Measurements from ENCODE around the gene WNK1.
"Not testable (repeated sequence)": the region's sequence is repeated elsewhere in the genome, so short reads cannot be mapped to it uniquely, and the experiment has no call there.

Gene WNK1

DNA sequence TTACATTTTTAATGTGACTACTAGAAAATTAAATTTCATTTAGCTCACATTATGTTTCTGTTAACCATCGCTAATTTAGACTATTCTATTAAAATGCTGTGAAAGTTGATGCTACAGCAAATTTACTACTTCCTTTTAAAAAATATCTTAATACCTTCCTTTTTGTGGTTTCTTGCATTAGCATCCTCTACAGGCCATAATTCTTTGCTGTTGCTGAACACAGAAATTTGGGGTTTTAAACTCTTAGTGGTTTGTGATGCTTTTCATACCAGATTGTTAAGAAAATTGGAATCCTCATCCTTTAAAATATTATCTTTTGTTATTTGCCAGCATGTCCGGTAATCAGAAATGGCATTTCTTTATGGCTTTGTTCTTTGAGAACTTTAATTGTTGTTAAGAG is 18.1 kb downstream of the WNK1 start:
- H3K9ac ChIP-seq (ENCODE audit: low read depth, low read length), result no peak overlapping the region
- no peak overlapping the region for H3K4me2 ChIP-seq (ENCODE audit: low read length)
- no peaks in the 10 kb centered on the region for H3K27me3 ChIP-seq (ENCODE audit: control insufficient read depth, insufficient read depth, low read length)
- H3K4me1 ChIP-seq (ENCODE audit: control insufficient read depth, insufficient read depth, low read length), result peaks cover 9% of the 10 kb centered on the region
- H3K9me3 ChIP-seq (replicated peaks; ENCODE audit: low read length), result no peaks in the 10 kb centered on the region
- no peaks in the 10 kb centered on the region for H3K36me3 ChIP-seq (ENCODE audit: insufficient read depth, low read length)
- H3K4me3 ChIP-seq (ENCODE audit: low read length), result no peak overlapping the region

DNA sequence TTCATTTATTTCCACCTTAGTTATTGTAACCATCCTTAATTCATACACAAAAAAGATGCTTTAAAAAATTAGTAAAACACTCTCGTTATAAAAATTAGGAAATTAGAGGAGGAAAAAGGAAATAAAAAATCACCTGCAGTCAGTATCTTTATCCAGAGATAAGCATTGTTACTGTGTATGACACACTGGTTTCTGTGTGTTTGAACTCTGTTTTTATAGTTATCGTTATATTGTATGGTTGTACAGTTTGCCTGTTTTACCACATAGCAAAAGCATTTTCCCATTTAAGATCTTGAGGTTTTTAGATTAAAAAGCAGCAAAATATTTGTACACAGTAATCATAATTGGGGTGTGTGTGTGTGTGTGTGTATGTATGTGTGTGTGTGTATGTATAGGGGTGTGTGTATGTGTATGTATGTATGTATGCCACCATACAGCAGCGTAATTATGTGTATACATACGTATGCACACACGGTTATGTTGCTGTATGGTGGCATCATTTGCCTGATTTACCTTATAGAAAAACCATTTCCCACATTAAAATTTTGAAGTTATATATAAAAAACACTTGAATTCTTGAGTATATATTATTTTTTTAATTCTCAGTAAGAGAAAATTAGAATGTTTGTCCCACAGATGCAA is 19.8 kb downstream of the WNK1 start:
- Histone ChIP-seq H3K4me2 (ENCODE audit: low read length) (no peak overlapping the region), H3K36me3 (ENCODE audit: insufficient read depth, low read length) (no peaks in the 10 kb centered on the region), H3K27me3 (ENCODE audit: control insufficient read depth, insufficient read depth, low read length) (no peaks in the 10 kb centered on the region), H3K4me3 (ENCODE audit: low read length) (no peak overlapping the region), H3K4me1 (ENCODE audit: control insufficient read depth, insufficient read depth, low read length) (peaks cover 9% of the 10 kb centered on the region), H3K9ac (ENCODE audit: low read depth, low read length) (no peak overlapping the region), H3K9me3 (replicated peaks; ENCODE audit: low read length) (no peaks in the 10 kb centered on the region)

DNA sequence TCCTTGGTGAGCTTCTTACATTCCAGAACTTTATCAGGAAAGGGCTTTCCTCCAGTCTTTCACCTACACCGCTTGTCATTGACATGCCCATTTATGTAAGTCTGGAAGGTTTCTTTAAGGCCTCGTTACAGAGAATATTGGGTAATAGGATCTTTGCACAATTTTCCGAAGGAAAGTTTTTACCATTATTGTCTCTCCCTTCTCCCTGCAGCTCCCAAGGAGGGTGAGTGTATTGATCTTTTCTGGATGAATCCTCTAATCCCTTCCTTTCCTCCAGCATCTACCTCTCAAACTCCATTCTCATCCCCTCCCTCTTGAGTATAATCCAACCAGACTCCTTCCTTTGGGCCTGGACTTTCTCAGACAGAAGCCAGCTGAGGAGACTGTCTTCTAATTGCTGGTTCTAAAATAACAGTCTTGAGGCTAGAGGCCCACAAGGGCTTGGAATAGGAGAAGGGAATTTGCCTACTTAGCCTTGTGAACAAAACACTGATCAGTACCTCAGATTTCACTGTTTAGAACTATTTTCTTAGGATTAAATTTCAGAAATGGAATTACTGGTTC is 21.8 kb downstream of the WNK1 start:
- Histone ChIP-seq H3K4me1 (ENCODE audit: control insufficient read depth, insufficient read depth, low read length) (peaks cover 13% of the 10 kb centered on the region), H3K9me3 (replicated peaks; ENCODE audit: low read length) (no peaks in the 10 kb centered on the region), H3K4me3 (ENCODE audit: low read length) (no peak overlapping the region), H3K9ac (ENCODE audit: low read depth, low read length) (no peak overlapping the region), H3K4me2 (ENCODE audit: low read length) (peak overlapping the region; percentile 31), H3K27me3 (ENCODE audit: control insufficient read depth, insufficient read depth, low read length) (no peaks in the 10 kb centered on the region), H3K36me3 (ENCODE audit: insufficient read depth, low read length) (no peaks in the 10 kb centered on the region)

DNA sequence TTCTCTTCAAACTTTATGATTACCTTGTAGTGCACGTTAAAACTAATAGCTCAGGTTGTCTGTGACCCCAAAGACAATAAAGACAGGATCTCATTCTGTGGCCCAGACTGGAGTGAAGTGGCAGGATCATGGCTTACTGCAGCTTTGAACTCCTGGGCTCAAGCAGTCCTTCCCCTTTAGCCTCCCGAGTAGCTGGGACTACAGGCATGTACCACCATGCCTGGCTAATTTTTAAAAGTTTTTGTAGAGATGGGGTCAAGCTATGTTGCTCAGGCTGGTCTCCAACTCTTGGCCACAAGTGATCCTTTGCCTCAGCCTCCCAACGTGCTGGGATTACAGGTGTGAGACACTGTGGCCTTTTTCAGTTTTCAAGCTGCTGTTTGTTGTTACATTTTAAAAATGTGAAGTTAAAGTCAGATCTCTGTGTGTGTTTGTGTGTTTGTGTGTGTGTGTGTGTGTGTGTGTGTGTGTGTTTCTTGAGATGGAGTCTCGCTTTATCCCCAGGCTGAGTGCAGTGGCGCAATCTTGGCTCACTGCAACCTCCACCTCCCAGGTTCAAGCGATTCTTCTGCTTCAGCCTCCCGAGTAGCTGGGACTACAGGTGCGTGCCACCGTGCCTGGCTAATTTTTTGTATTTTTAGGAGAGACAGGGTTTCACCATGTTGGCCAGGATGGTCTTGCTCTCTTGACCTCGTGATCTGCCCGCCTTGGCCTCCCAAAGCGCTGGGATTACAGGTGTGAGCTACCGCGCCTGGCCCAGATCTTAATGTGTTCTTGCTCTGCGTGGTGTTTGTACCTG is 23.8 kb downstream of the WNK1 start:
- H3K27me3 ChIP-seq (ENCODE audit: control insufficient read depth, insufficient read depth, low read length); H3K9me3 ChIP-seq (replicated peaks; ENCODE audit: low read length); H3K4me3 ChIP-seq (ENCODE audit: low read length); H3K36me3 ChIP-seq (ENCODE audit: insufficient read depth, low read length); H3K9ac ChIP-seq (ENCODE audit: low read depth, low read length); H3K4me2 ChIP-seq (ENCODE audit: low read length): not testable (repeated sequence)
- peaks cover 34% of the 10 kb centered on the region for H3K4me1 ChIP-seq (ENCODE audit: control insufficient read depth, insufficient read depth, low read length)

GRCh38 chr12:776772-777373 is 24.5 kb downstream of the WNK1 start:
- H3K36me3 ChIP-seq (ENCODE audit: insufficient read depth, low read length); H3K9me3 ChIP-seq (replicated peaks; ENCODE audit: low read length); H3K9ac ChIP-seq (ENCODE audit: low read depth, low read length); H3K27me3 ChIP-seq (ENCODE audit: control insufficient read depth, insufficient read depth, low read length); H3K4me3 ChIP-seq (ENCODE audit: low read length); H3K4me2 ChIP-seq (ENCODE audit: low read length): not testable (repeated sequence)
- H3K4me1 ChIP-seq (ENCODE audit: control insufficient read depth, insufficient read depth, low read length), result peaks cover 35% of the 10 kb centered on the region

- no peaks in the 10 kb centered on the region for H3K27me3 ChIP-seq (ENCODE audit: control insufficient read depth, insufficient read depth, low read length)
- no peak overlapping the region for H3K9ac ChIP-seq (ENCODE audit: low read depth, low read length)
- no peak overlapping the region for H3K4me3 ChIP-seq (ENCODE audit: low read length)
- H3K36me3 ChIP-seq (ENCODE audit: insufficient read depth, low read length), result no peaks in the 10 kb centered on the region
- no peaks in the 10 kb centered on the region for H3K9me3 ChIP-seq (replicated peaks; ENCODE audit: low read length)
- H3K4me2 ChIP-seq (ENCODE audit: low read length), result no peak overlapping the region
- H3K4me1 ChIP-seq (ENCODE audit: control insufficient read depth, insufficient read depth, low read length), result peaks cover 35% of the 10 kb centered on the region
Measured at GRCh38 chr12:777550-778047, 25.2 kb downstream of the WNK1 start.

DNA sequence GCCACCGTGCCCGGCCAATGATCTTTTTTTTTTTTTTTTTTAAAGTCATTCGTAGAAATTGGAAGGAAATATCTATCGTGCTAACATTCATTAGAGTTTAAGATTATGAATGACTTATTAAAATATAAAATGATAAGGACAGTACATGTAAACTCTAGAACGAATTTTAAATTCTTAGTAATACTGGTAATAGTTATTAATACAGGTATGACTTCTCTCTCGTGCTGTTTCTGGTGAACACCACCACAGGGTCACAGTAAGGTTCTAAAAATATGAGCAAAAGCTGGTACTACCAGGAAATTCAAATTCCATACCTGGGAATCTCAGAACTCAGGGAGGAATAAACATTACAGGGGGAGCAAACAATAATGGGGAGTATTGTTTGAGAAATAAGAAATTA is 26.2 kb downstream of the WNK1 start:
- H3K4me2 ChIP-seq (ENCODE audit: low read length), result peak overlapping the region; percentile 71
- no peaks in the 10 kb centered on the region for H3K27me3 ChIP-seq (ENCODE audit: control insufficient read depth, insufficient read depth, low read length)
- H3K9me3 ChIP-seq (replicated peaks; ENCODE audit: low read length), result no peaks in the 10 kb centered on the region
- H3K9ac ChIP-seq (ENCODE audit: low read depth, low read length), result no peak overlapping the region
- H3K4me3 ChIP-seq (ENCODE audit: low read length), result no peak overlapping the region
- peaks cover 35% of the 10 kb centered on the region for H3K4me1 ChIP-seq (ENCODE audit: control insufficient read depth, insufficient read depth, low read length)
- no peaks in the 10 kb centered on the region for H3K36me3 ChIP-seq (ENCODE audit: insufficient read depth, low read length)

DNA sequence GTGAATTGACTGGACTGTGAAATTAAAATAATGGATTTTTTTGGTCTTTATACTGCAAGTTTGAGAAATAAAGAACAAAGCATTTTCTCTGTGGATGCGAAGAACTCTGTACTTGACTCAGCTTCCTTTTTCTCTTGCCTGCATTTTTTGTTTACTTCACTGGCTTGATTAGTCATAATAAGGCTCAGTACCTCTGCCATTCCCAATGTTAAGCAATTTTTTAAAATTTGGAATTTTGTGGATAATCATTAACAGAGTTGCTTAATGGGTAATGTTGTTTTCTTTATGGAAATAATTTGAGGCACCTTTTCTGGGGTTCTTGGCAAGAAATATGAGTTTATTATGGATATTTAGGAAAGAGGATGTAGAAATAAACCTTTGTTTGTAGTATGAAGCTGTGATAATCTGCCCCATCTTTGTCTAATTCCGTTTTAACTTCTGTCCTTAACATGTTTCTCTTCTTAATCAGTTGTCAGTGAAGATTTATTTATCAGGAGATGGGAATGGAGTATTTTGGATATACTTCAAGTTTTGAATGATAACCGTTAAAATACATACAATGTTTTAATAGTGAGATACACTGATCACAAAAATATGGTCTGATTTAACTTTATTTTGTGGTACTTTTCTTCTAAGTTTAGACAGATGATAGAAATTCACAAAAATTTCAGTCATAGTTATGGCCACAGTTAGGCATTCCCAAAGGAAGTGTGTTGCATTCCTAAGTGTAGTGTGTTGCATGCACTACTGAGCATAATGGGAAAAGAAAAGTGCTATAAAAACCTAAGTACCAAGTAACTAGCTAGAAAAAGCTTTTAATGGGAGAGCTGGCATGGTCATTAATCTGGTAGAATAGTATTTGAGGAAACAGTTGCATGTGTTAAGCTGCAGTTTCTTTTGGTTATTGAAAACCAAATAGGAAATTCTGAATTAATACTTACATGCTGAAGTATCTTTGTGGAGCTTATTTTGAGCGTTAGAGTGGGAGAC is 27.7 kb downstream of the WNK1 start:
- Histone ChIP-seq H3K36me3 (ENCODE audit: insufficient read depth, low read length) (no peaks in the 10 kb centered on the region), H3K4me3 (ENCODE audit: low read length) (peak overlapping the region; percentile 50), H3K27me3 (ENCODE audit: control insufficient read depth, insufficient read depth, low read length) (no peaks in the 10 kb centered on the region), H3K9me3 (replicated peaks; ENCODE audit: low read length) (no peaks in the 10 kb centered on the region), H3K4me2 (ENCODE audit: low read length) (peak overlapping the region; percentile 71), H3K4me1 (ENCODE audit: control insufficient read depth, insufficient read depth, low read length) (peaks cover 26% of the 10 kb centered on the region), H3K9ac (ENCODE audit: low read depth, low read length) (peak overlapping the region; percentile 20)

DNA sequence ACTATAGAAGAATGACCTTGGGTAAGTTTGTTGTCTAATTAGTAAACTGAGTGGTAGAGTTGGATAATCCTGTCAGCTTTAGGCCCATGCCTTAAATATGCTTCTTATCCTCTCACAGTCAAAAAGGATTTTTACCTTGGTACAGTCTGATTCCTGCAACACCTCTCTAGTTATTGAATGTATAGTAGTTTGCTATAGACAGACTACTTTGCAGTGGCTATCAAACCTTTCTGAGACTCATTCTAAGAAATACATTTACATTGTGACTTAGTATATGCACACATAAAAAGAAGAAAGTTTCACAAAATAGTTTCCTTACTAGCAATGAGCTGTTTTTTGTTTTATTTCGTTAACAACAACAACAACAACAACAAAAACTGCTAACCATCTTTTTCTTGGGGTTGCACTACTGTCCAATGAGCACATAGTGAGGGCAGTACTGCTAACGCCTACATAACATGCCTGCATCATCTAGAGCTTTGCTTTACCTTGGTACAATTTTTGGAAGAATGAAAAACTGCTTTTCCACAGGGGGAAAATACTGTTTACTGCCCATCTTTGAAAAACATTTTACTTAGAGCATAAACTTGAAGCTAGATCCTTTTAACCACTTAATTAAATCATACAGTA is 28.5 kb downstream of the WNK1 start:
- peaks cover 26% of the 10 kb centered on the region for H3K4me1 ChIP-seq (ENCODE audit: control insufficient read depth, insufficient read depth, low read length)

GRCh38 chr12:785706-786105 is 33.3 kb downstream of the WNK1 start:
- Histone ChIP-seq H3K27me3 (ENCODE audit: control insufficient read depth, insufficient read depth, low read length) (no peaks in the 10 kb centered on the region), H3K4me2 (ENCODE audit: low read length) (no peak overlapping the region), H3K4me3 (ENCODE audit: low read length) (no peak overlapping the region), H3K9ac (ENCODE audit: low read depth, low read length) (no peak overlapping the region), H3K36me3 (ENCODE audit: insufficient read depth, low read length) (no peaks in the 10 kb centered on the region), H3K9me3 (replicated peaks; ENCODE audit: low read length) (no peaks in the 10 kb centered on the region), H3K4me1 (ENCODE audit: control insufficient read depth, insufficient read depth, low read length) (peaks cover 17% of the 10 kb centered on the region)

More for the DNA sequence above, 28.5 kb downstream of the WNK1 start:
- H3K4me3 ChIP-seq (ENCODE audit: low read length), result no peak overlapping the region
- no peak overlapping the region for H3K9ac ChIP-seq (ENCODE audit: low read depth, low read length)
- peak overlapping the region; percentile 71 for H3K4me2 ChIP-seq (ENCODE audit: low read length)
- no peaks in the 10 kb centered on the region for H3K27me3 ChIP-seq (ENCODE audit: control insufficient read depth, insufficient read depth, low read length)
- H3K36me3 ChIP-seq (ENCODE audit: insufficient read depth, low read length), result no peaks in the 10 kb centered on the region
- H3K9me3 ChIP-seq (replicated peaks; ENCODE audit: low read length), result no peaks in the 10 kb centered on the region

Measured in skeletal muscle satellite cell (primary cell).